Fibroblast of skin of left biceps (primary cell): ENCODE measurements around the gene KRT71.

Experiments used
- DNase-seq, 2 experiments: peaks; one replicate each; pipeline ENCODE4 v3.0.0-alpha.2; 2013; ENCODE audit warnings: low read depth in 2 of 2

The KRT71 gene

GRCh38 chr12:52539083-52539820 is 13.7 kb downstream of the KRT71 start:
- peak; percentile 67 to 70 for DNase-seq

- DNase-seq = no peak
Measured at GRCh38 chr12:52537101-52537500, 15.8 kb downstream of the KRT71 start.

- DNase-seq = no peak
Measured at GRCh38 chr12:52535574-52535973, 17.4 kb downstream of the KRT71 start.

- DNase-seq = no peak
Measured at GRCh38 chr12:52534482-52534881, 18.5 kb downstream of the KRT71 start.

GRCh38 chr12:52533686-52534470 is 19.1 kb downstream of the KRT71 start:
- DNase-seq = no peak

GRCh38 chr12:52532636-52533035 is 20.3 kb downstream of the KRT71 start:
- no peak for DNase-seq

- DNase-seq = no peak
Measured at GRCh38 chr12:52531566-52532300, 21.2 kb downstream of the KRT71 start.

GRCh38 chr12:52530905-52531304 is 22.0 kb downstream of the KRT71 start:
- no peak for DNase-seq

GRCh38 chr12:52530366-52530765 is 22.6 kb downstream of the KRT71 start:
- no peak for DNase-seq

GRCh38 chr12:52529846-52530245 is 23.1 kb downstream of the KRT71 start:
- no peak for DNase-seq

GRCh38 chr12:52529417-52529816 is 23.5 kb downstream of the KRT71 start:
- no peak for DNase-seq

- no peak for DNase-seq
Measured at GRCh38 chr12:52528641-52529143, 24.3 kb downstream of the KRT71 start.

- no peak for DNase-seq
Measured at GRCh38 chr12:52527121-52527800, 25.7 kb downstream of the KRT71 start.

- no peak for DNase-seq
Measured at GRCh38 chr12:52526511-52526951, 26.4 kb downstream of the KRT71 start.

GRCh38 chr12:52525661-52526499 is 27.1 kb downstream of the KRT71 start:
- DNase-seq = no peak

GRCh38 chr12:52524898-52525591 is 27.9 kb downstream of the KRT71 start:
- no peak for DNase-seq

- DNase-seq = no peak
Measured at GRCh38 chr12:52524241-52524897, 28.6 kb downstream of the KRT71 start.

GRCh38 chr12:52523824-52524223 is 29.1 kb downstream of the KRT71 start:
- DNase-seq = no peak

- no peak for DNase-seq
Measured at GRCh38 chr12:52522346-52523011, 30.5 kb downstream of the KRT71 start.
